Suppressor macrophage (primary cell): ENCODE results near the gene ACAD8.
A peak's percentile ranks its signal among the peaks of the same experiment; 100 is the strongest.
"Not testable (repeated sequence)": the region's sequence is repeated elsewhere in the genome, so short reads cannot be mapped to it uniquely, and the experiment has no call there.

Experiments
- DNase-seq, 4 experiments: peaks; one replicate each; pipeline ENCODE4 v3.0.0-alpha.2; 2020 to 2022

Gene ACAD8

GRCh38 chr11:134267461-134267860 lies 14.1 kb downstream of the ACAD8 start:
- no peak for DNase-seq

- DNase-seq = no peak
Measured at GRCh38 chr11:134267966-134268365, 14.6 kb downstream of the ACAD8 start.

- DNase-seq = no peak
Measured at GRCh38 chr11:134270250-134270714, 16.9 kb downstream of the ACAD8 start.

GRCh38 chr11:134271978-134272377 lies 18.6 kb downstream of the ACAD8 start:
- no peak for DNase-seq

GRCh38 chr11:134272381-134273316 lies 19.3 kb downstream of the ACAD8 start:
- no peak for DNase-seq

- DNase-seq = no peak
Measured at GRCh38 chr11:134273317-134273712, 19.9 kb downstream of the ACAD8 start.

GRCh38 chr11:134275188-134275533 lies 21.8 kb downstream of the ACAD8 start:
- DNase-seq = no peak

GRCh38 chr11:134275534-134276395 lies 22.4 kb downstream of the ACAD8 start, which contains the start of gene GLB1L3:
TSS of gene GLB1L3 (plus strand) at chr11:134276379. CDS start at chr11:134276741, 362 bp downstream.
- DNase-seq = peak; percentile 22 to 70 (median 50)

GRCh38 chr11:134276396-134277182 lies 23.2 kb downstream of the ACAD8 start:
- no peak for DNase-seq

- DNase-seq = no peak
Measured at GRCh38 chr11:134277183-134278001, 24.0 kb downstream of the ACAD8 start.

GRCh38 chr11:134278356-134278755 lies 25.0 kb downstream of the ACAD8 start:
- no peak for DNase-seq

GRCh38 chr11:134281635-134282034 lies 28.3 kb downstream of the ACAD8 start:
- not testable (repeated sequence) for DNase-seq

GRCh38 chr11:134282121-134283045 lies 29.0 kb downstream of the ACAD8 start:
- DNase-seq = no peak

GRCh38 chr11:134283461-134284230 lies 30.3 kb downstream of the ACAD8 start:
- DNase-seq = no peak

GRCh38 chr11:134284349-134284748 lies 31.0 kb downstream of the ACAD8 start:
- not testable (repeated sequence) for DNase-seq

GRCh38 chr11:134287561-134287960 lies 34.2 kb downstream of the ACAD8 start:
- DNase-seq = no peak

GRCh38 chr11:134288486-134288885 lies 35.1 kb downstream of the ACAD8 start:
- no peak for DNase-seq

GRCh38 chr11:134289167-134289566 lies 35.8 kb downstream of the ACAD8 start:
- DNase-seq = no peak

GRCh38 chr11:134289789-134290188 lies 36.4 kb downstream of the ACAD8 start:
- no peak for DNase-seq

GRCh38 chr11:134290646-134291045 lies 37.3 kb downstream of the ACAD8 start:
- no peak for DNase-seq
